HG03442 (cell line): Measurements from ENCODE around the gene SMAD4.
"Not testable (repeated sequence)": the region's sequence is repeated elsewhere in the genome, so short reads cannot be mapped to it uniquely, and the experiment has no call there.

Experiments
- ATAC-seq: cut with Tn5 transposase; IDR thresholded peaks from one replicate; pipeline ENCODE4 v1.9.1; 2021; ENCODE audit warnings: mild to moderate bottlenecking, moderate library complexity; ENCODE audit not compliant: unreplicated experiment

Gene SMAD4

GRCh38 chr18:51069885-51070284 is 39.9 kb downstream of the SMAD4 start:
- no peak for ATAC-seq

GRCh38 chr18:51070545-51070944 is 40.5 kb downstream of the SMAD4 start:
- ATAC-seq, result no peak

DNA sequence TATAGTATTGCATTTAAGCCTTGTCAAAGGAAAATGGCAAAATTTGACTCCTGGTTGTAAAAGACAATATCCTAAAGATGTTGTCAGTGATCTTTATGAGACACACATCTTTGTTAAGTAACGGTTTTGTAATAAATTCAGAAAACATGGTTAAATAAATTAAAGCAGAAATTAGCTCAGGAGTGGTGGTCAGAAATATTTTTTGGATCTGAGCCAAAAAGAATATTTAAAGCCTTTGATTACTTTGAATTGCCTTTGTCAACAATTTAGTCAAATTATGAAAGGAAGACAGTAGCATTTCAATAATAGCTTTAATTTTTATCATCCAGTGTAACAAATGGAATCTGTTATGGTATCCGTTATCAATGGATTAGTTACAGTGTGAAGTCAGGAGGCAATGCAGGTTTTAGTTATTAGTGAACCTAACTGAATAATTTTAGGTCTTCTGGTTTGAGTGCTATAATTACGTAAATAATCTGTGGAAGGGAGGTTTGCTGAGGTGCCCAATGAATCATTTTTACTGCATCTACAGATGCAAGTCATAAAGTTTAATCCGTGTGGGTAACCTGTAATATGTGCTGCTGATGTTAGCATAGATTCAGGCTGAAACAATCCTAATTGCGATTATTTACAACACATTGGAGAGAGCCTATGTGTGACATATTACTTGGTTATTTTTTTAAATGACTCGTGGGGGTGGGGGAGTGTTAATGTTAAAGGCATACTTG is 42.7 kb downstream of the SMAD4 start:
- ATAC-seq, result no peak

- peak; percentile 45 for ATAC-seq
These were observed 44.6 kb downstream of the SMAD4 start for GRCh38 chr18:51074605-51075004.

DNA sequence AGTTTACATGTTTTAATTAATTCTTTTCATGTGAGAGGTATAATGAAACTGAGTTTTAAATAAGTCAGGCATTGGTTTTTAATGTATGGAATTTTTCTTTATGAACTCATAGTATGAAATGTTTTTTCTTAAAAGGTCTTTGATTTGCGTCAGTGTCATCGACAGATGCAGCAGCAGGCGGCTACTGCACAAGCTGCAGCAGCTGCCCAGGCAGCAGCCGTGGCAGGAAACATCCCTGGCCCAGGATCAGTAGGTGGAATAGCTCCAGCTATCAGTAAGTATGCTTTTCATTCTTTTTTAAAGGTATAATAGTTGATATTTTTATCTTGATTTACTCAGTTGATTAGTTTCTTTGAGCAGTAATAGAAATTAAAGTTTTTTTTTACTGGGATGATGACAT is 46.5 kb downstream of the SMAD4 start:
- no peak for ATAC-seq

- ATAC-seq, result peak; percentile 91
These were observed 47.2 kb downstream of the SMAD4 start for GRCh38 chr18:51077217-51077616.

- no peak for ATAC-seq
These were observed 48.0 kb downstream of the SMAD4 start for GRCh38 chr18:51078026-51078425.

- peak; percentile 75 for ATAC-seq
These were observed 52.7 kb downstream of the SMAD4 start for GRCh38 chr18:51082571-51083267.

DNA sequence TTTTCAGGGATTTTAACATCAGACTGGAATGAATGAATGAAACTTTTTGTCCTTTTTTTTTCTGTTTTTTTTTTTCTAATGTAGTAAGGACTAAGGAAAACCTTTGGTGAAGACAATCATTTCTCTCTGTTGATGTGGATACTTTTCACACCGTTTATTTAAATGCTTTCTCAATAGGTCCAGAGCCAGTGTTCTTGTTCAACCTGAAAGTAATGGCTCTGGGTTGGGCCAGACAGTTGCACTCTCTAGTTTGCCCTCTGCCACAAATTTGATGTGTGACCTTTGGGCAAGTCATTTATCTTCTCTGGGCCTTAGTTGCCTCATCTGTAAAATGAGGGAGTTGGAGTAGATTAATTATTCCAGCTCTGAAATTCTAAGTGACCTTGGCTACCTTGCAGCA is 53.4 kb downstream of the SMAD4 start:
- ATAC-seq, result no peak

GRCh38 chr18:51088410-51088809 is 58.4 kb downstream of the SMAD4 start:
- ATAC-seq, result no peak

DNA sequence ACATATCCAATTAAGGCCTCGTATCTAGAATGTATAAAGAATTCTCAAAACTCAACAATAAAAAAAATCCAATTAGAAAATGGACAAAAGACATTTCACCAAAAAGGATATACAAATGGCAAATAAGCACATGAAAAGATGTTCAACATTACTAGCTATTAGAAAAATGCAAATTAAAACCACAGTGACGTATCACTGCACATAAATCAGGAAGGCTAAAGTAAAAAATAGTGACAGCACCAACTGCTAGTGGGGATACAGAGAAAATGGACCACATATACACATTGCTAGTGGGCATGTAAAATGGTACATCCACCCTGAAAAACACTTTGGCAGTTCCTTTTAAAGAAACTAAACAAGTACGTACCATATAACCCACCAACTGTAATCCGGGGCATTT is 59.7 kb downstream of the SMAD4 start:
- ATAC-seq, result no peak

GRCh38 chr18:51091270-51091669 is 61.3 kb downstream of the SMAD4 start:
- ATAC-seq, result no peak

DNA sequence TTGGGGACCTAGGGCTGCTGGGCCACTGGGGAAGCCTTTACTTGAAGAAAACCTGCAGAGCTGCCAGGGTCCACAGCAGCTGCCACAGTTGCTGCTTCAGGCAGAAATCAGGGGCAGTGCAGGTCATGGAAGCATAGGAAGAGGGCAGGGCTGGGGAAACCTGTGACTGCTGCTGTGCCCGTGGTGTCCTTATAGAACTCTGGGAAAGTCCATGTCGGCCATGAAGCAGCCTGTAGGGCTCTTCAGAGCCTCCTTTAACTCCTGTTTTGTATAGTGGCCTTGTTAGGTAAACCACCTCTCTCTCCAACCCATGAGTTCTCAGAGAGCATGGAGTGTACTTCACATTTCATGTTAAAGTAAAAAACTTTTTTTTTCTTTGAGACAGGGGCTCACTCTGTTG is 62.1 kb downstream of the SMAD4 start:
- no peak for ATAC-seq

GRCh38 chr18:51092967-51093366 is 63.0 kb downstream of the SMAD4 start:
- not testable (repeated sequence) for ATAC-seq

GRCh38 chr18:51097021-51097822 is 67.2 kb downstream of the SMAD4 start:
- no peak for ATAC-seq

DNA sequence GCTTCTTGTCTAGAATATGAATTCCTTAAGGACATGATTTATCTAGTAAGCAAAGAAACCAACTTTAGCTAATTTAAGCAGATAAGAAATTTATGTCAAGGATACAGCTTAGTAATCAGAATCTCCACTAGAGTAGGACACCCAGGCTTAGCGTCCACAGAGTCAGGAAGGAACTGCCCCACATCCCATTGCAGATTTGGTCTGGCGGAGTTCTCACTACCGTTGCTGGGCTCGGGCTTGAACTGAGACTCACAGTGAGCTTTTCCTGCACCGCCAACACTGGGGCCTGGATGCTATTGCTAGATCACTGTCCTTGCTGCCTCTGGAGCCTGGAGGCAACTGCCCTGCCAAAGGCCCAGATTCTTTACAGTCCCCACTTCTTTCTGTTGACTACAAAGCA is 68.1 kb downstream of the SMAD4 start:
- no peak for ATAC-seq

GRCh38 chr18:51098513-51098912 is 68.5 kb downstream of the SMAD4 start:
- ATAC-seq, result no peak

DNA sequence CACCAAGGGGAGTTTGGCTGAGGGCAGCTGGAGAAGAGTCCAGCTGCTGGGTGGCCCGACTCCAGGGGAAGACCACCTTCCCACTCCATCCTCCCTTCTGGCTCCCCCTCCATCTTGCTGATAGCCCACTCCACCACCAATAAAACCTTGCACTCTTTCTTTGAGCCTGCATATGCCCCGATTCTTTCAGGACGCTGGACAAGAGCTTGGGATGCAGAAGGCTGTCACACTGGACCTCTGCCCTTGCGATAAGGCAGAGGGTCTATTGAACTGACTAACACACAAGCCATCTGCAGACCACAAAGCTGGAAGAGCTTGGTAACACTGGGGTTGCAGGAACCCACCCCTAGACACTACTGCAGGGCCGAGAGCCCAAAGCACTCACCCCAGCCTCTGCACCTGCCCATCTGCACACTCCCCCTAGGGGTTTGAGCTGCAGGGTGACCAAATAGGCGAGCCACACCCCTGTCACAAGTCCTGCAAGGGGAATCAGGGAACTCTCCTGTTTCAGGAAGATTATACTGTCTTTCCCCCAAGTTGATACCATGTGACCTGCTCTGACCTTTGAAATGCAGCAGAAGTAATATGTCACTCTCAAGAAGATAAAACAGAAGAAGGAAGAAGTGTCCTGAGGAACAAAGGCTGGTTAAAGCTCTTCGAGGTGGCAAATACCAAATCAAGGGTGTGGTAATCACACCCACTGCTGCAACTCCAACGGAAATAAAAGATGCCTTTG is 70.5 kb downstream of the SMAD4 start:
- no peak for ATAC-seq

- ATAC-seq, result no peak
These were observed 77.1 kb downstream of the SMAD4 start for GRCh38 chr18:51107082-51107481.

DNA sequence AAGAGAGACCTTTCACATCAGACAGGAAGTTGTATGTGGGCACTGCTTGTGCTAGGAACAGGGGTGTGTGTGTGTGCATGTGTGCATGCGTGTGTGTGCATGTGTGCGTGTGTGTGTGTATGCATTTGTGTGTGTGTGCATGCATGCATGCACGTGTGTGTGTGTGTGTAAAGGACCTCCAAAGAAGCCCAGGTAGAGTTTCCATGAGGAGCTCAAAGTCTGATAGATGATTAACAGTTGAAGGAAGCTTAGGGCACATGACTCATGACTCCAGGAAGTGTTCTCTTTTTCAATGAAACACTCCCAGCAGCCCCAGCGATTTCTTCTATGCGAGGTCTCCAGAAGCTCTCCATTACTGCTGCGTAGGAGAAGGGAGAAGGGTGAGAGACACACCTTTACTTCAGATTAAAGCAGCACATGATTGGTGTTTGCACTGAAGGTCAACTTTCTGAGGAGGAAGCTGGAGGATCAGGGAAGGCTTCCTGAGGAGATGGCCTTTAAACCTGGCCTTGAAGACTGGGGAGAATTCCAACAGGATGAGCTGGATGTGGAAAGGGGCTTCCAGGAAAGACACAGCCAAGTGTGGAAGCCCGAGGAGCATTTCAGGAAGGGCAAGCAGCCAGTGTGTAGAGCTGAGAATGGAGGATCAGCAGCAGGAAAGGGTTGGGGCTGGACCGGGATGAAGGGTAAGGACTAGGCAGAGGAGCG is 77.7 kb downstream of the SMAD4 start:
- ATAC-seq, result no peak
